Uterus (tissue), 2 donors: ENCODE data around the gene HTN3.
"Not testable (repeated sequence)": the region's sequence is repeated elsewhere in the genome, so short reads cannot be mapped to it uniquely, and the experiment has no call there.

Experiments
- CTCF ChIP-seq, 4 experiments: fragments of 200-600 bp in 2 of 4; fragments of 450-650 bp in 2 of 4; sonication (generic) in 2 of 4; IDR thresholded peaks; one replicate each; pipeline ENCODE4 v1.5.1; 2016 to 2019; ENCODE audit warnings: antibody characterized with exemption in 4 of 4, mild to moderate bottlenecking in 2 of 4, moderate library complexity in 1 of 4
- POLR2A ChIP-seq, 2 donors: fragments of 450-650 bp; IDR thresholded peaks; one replicate each; pipeline ENCODE4 v1.6.1; 2016; ENCODE audit warnings: antibody characterized with exemption in 2 of 2, mild to moderate bottlenecking in 1 of 2, moderate library complexity in 1 of 2

- TF ChIP-seq CTCF, POLR2A (IDR thresholded peaks at IDR 0.05): not testable (repeated sequence)
These were observed 9.3 kb downstream of the HTN3 start for GRCh38 chr4:70037559-70037958.
